Neural progenitor cell (in vitro differentiated cells): ENCODE measurements around the gene CC2D2A. TPM values are rescaled to one million over a fixed set of nuclear protein-coding genes. Genes with fewer than 3 reads are reported as not detected.

Experiments
- DNase-seq: peaks from one replicate; pipeline ENCODE4 v3.0.0-alpha.2; 2016; ENCODE audit warnings: low spot score
- H2AFZ ChIP-seq: fragments of 200-600 bp; sonication (generic); replicated peaks from 2 replicates; pipeline ENCODE4 v1.6.1; 2016; ENCODE audit warnings: antibody characterized with exemption
- H3F3A ChIP-seq: fragments of 200-600 bp; sonication (generic); 2 replicates; pipeline ENCODE4 v1.6.1; 2016; ENCODE audit warnings: antibody characterized with exemption, low read depth
- H3K27ac ChIP-seq: fragments of 200-600 bp; sonication (generic); 2 replicates; pipeline ENCODE4 v1.5.1; 2016; ENCODE audit warnings: mild to moderate bottlenecking
- H3K27me3 ChIP-seq: fragments of 200-600 bp; sonication (generic); 2 replicates; pipeline ENCODE4 v1.6.1; 2016; ENCODE audit warnings: mild to moderate bottlenecking, moderate library complexity
- H3K36me3 ChIP-seq: fragments of 200-600 bp; sonication (generic); 2 replicates; pipeline ENCODE4 v1.5.1; 2016
- H3K4me1 ChIP-seq: fragments of 200-600 bp; sonication (generic); 2 replicates; pipeline ENCODE4 v1.6.1; 2016; ENCODE audit warnings: mixed run types
- H3K4me2 ChIP-seq: fragments of 200-600 bp; sonication (generic); 2 replicates; pipeline ENCODE4 v1.6.1; 2016
- H3K4me3 ChIP-seq: fragments of 200-600 bp; sonication (generic); 2 replicates; pipeline ENCODE4 v1.5.1; 2016
- H3K79me2 ChIP-seq: fragments of 200-600 bp; sonication (generic); 2 replicates; pipeline ENCODE4 v1.6.1; 2016; ENCODE audit warnings: low read depth
- H3K9ac ChIP-seq: fragments of 200-600 bp; sonication (generic); 2 replicates; pipeline ENCODE4 v1.6.1; 2016
- H3K9me3 ChIP-seq: fragments of 200-600 bp; sonication (generic); 2 replicates; pipeline ENCODE4 v1.5.1; 2016; ENCODE audit warnings: low read depth
- H4K20me1 ChIP-seq: fragments of 200-600 bp; sonication (generic); 2 replicates; pipeline ENCODE4 v1.6.1; 2016; ENCODE audit warnings: low read depth
- H3K27ac Mint-ChIP-seq: 3 replicates; pipeline ENCODE4 v1.8.0; 2021; ENCODE audit warnings: mixed read lengths
- H3K27me3 Mint-ChIP-seq: 2 replicates; pipeline ENCODE4 v1.8.0; 2022; ENCODE audit warnings: low read depth, mild to moderate bottlenecking, inconsistent platforms, moderate library complexity, mixed read lengths; ENCODE audit not compliant: insufficient read depth
- H3K36me3 Mint-ChIP-seq: 3 replicates; pipeline ENCODE4 v1.8.0; 2021; ENCODE audit warnings: mixed read lengths
- H3K4me1 Mint-ChIP-seq: 3 replicates; pipeline ENCODE4 v1.8.0; 2021; ENCODE audit warnings: mixed read lengths
- H3K4me3 Mint-ChIP-seq: 3 replicates; pipeline ENCODE4 v1.8.0; 2021; ENCODE audit warnings: mild to moderate bottlenecking, moderate library complexity, mixed read lengths
- H3K9me3 Mint-ChIP-seq: 3 replicates; pipeline ENCODE4 v1.8.0; 2020; ENCODE audit warnings: mixed read lengths
- CTCF ChIP-seq: fragments of 200-600 bp; sonication (generic); IDR thresholded peaks from 2 replicates; pipeline ENCODE4 v1.5.1; 2017; ENCODE audit warnings: antibody characterized with exemption, mild to moderate bottlenecking
- EZH2 ChIP-seq: fragments of 200-600 bp; sonication (generic); IDR thresholded peaks from 2 replicates; pipeline ENCODE4 v1.6.1; 2017; ENCODE audit warnings: antibody characterized with exemption, mild to moderate bottlenecking, moderate library complexity
- EZH2phosphoT487 ChIP-seq: fragments of 200-600 bp; sonication (generic); IDR thresholded peaks from 2 replicates; pipeline ENCODE4 v1.6.1; 2017; ENCODE audit warnings: antibody characterized with exemption
- total RNA-seq: library from RNA; depleted of rRNA; stranded (reverse); fragments of >200 nt; gene quantifications from 2 replicates; pipeline ENCODE4 v1.2.3, GENCODE V29; 2015; ENCODE audit warnings: low replicate concordance

CC2D2A gene
- total RNA-seq, 1 donor from 2014 or later: 40.0 TPM

DNA sequence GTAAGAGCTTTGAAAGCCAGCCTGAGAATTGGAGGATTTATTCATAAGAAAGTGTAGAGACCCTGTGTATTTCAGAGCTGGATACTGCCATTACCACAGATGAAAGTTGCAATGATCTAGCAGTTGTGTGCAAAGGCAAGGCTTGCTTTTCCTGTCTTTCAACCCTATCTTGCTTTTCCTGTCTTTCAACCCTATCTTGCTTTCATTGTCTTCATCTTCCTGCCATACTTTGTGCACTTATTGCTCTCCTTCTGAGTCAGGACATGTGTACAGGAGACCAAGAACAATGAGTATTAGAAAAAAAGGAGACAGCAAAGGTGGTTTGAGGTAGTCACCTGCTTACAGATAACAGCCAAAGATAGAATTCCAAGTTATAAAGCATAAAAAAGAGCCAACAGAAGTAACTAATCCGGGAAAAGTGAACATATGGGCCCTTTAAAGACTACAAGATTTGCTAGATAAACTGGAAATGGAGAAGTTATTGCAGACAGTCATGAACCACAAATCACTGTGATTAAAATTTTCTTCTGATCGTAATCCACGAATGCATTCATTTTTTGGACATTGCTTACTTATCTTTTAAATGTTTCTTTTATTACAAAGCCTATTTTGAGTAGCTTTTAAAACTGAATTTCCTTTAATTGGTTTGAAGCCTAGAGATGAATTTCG is 24.7 kb upstream of the CC2D2A start:
- no peaks in the 10 kb centered on the region for H4K20me1 ChIP-seq
- Mint-ChIP-seq H3K27ac (no peak overlapping the region), H3K27me3 (no peaks in the 10 kb centered on the region), H3K36me3 (no peaks in the 10 kb centered on the region), H3K9me3 (no peaks in the 10 kb centered on the region), H3K4me1 (no peaks in the 10 kb centered on the region), H3K4me3 (no peak overlapping the region)
- DNase-seq: no peak
- no peak overlapping the region for H3K27ac ChIP-seq
- no peaks in the 10 kb centered on the region for H3K4me1 ChIP-seq
- no peak for TF ChIP-seq EZH2
- no peak for TF ChIP-seq CTCF
- no peak for TF ChIP-seq EZH2phosphoT487
- H3F3A ChIP-seq: no peaks in the 10 kb centered on the region
- H3K9ac ChIP-seq: no peak overlapping the region
- H3K4me3 ChIP-seq: no peak overlapping the region
- no peaks in the 10 kb centered on the region for H3K27me3 ChIP-seq
- H3K9me3 ChIP-seq: no peaks in the 10 kb centered on the region
- H2AFZ ChIP-seq: no peak overlapping the region
- H3K4me2 ChIP-seq: no peak overlapping the region
- no peaks in the 10 kb centered on the region for H3K79me2 ChIP-seq
- no peaks in the 10 kb centered on the region for H3K36me3 ChIP-seq

DNA sequence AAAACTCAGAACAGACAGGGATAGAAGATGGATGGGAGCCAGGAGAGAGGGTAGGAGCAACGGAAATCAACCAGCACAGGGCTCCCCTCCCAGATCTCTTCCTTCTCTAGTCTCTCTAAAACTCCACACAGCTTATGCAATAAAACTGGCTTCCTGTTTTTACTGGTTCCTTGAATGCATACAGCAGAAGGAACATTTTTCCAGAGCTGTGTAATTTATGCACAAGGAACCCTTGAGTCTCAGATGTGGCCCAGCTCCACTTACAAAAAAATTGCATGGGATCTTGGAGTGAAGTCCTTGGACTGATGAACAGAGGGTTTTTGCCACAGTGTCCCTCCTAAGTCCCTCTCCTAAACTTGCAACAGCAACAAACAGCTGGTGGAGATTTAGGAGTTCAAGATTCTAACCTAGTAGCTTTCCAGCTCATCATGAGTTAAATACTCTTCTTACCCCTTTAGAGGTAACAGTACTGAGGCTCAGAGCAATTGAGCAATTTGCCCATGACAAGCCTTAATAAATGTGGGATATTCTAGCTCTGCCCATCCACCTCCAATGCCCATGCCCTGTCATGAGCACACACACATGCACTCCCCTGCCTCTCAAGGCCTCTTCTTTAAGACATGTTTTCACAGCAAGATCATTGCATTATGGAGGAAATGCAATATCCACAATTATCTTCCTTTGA is 18.4 kb upstream of the CC2D2A start:
- Histone ChIP-seq H4K20me1 (no peaks in the 10 kb centered on the region), H2AFZ (no peak overlapping the region), H3K9me3 (no peaks in the 10 kb centered on the region), H3K79me2 (no peaks in the 10 kb centered on the region), H3K9ac (no peak overlapping the region), H3K27ac (no peak overlapping the region), H3K36me3 (no peaks in the 10 kb centered on the region), H3K4me3 (no peak overlapping the region), H3K4me1 (no peaks in the 10 kb centered on the region), H3F3A (no peaks in the 10 kb centered on the region), H3K4me2 (no peak overlapping the region), H3K27me3 (no peaks in the 10 kb centered on the region)
- no peak overlapping the region for H3K4me3 Mint-ChIP-seq
- no peak overlapping the region for H3K27ac Mint-ChIP-seq
- DNase-seq: no peak
- H3K36me3 Mint-ChIP-seq: no peaks in the 10 kb centered on the region
- no peaks in the 10 kb centered on the region for H3K9me3 Mint-ChIP-seq
- H3K27me3 Mint-ChIP-seq: peaks cover 2% of the 10 kb centered on the region
- TF ChIP-seq EZH2: no peak
- TF ChIP-seq CTCF: no peak
- TF ChIP-seq EZH2phosphoT487: no peak
- H3K4me1 Mint-ChIP-seq: peaks cover 9% of the 10 kb centered on the region

DNA sequence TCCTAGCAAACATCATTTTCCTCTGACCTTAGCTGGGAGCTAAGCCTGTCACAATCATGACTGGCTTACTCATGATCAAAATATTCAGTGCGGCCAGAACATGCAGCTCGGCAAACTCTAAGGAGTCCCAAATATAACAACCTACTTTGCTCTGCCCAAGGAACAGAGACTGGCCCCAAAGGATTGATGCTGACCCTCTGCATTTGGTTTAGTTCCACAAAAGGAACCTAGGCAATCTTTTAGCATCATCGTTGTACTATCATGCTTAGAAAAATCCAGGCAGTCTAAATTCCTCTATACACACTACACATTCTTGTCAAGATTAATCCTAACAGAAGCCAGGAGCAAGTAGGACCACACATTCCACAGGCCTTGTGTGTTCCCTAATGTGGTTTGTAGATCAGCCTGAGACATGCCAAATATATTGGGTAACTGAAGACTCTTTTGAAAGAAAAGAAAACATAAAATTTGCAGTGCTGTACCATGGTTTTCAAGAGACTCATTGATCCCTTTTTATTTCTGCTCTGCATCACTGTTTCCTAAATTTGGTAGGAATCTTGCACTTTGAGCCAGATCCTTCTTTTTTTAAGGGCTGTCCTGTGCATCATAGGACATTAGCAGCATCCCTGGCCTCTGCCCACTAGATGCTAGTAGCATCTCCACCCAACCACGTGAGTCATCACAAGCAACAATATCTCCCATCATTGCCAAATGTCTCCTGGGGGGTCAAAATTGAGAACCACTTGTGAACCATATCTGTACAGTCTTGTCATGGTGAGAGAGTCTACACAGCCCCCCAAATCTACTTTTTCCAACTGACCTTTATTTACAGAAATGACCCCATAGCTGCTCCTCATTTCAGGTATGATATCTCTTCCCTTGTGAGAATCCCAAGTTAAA is 17.6 kb upstream of the CC2D2A start:
- Histone ChIP-seq H3K27me3 (no peaks in the 10 kb centered on the region), H3K4me1 (no peaks in the 10 kb centered on the region), H3K79me2 (no peaks in the 10 kb centered on the region), H3K36me3 (no peaks in the 10 kb centered on the region), H4K20me1 (no peaks in the 10 kb centered on the region), H2AFZ (no peak overlapping the region), H3K9me3 (no peaks in the 10 kb centered on the region), H3K4me2 (no peak overlapping the region), H3K27ac (no peak overlapping the region), H3K4me3 (no peak overlapping the region), H3F3A (no peaks in the 10 kb centered on the region), H3K9ac (no peak overlapping the region)
- H3K36me3 Mint-ChIP-seq: no peaks in the 10 kb centered on the region
- H3K4me1 Mint-ChIP-seq: peaks cover 16% of the 10 kb centered on the region
- peak; percentile 23 for DNase-seq
- H3K4me3 Mint-ChIP-seq: no peak overlapping the region
- peaks cover 2% of the 10 kb centered on the region for H3K27me3 Mint-ChIP-seq
- no peaks in the 10 kb centered on the region for H3K9me3 Mint-ChIP-seq
- H3K27ac Mint-ChIP-seq: no peak overlapping the region
- TF ChIP-seq CTCF: no peak
- TF ChIP-seq EZH2phosphoT487: no peak
- no peak for TF ChIP-seq EZH2
